ENCODE measurements around the gene PRPF18. TPM values are rescaled to one million over a fixed set of nuclear protein-coding genes. Genes with fewer than 3 reads are reported as not detected.
A peak's percentile ranks its signal among the peaks of the same experiment; 100 is the strongest.

Gene PRPF18
- total RNA-seq, 1 experiment from 2014 or later = 51.8 TPM

- no peak for DNase-seq (ENCODE audit: low read depth)
These were observed 17.7 kb downstream of the PRPF18 start for GRCh38 chr10:13604357-13605040.

GRCh38 chr10:13608246-13608853, 21.6 kb downstream of the PRPF18 start:
- peak; percentile 43 for DNase-seq (ENCODE audit: low read depth)

DNA sequence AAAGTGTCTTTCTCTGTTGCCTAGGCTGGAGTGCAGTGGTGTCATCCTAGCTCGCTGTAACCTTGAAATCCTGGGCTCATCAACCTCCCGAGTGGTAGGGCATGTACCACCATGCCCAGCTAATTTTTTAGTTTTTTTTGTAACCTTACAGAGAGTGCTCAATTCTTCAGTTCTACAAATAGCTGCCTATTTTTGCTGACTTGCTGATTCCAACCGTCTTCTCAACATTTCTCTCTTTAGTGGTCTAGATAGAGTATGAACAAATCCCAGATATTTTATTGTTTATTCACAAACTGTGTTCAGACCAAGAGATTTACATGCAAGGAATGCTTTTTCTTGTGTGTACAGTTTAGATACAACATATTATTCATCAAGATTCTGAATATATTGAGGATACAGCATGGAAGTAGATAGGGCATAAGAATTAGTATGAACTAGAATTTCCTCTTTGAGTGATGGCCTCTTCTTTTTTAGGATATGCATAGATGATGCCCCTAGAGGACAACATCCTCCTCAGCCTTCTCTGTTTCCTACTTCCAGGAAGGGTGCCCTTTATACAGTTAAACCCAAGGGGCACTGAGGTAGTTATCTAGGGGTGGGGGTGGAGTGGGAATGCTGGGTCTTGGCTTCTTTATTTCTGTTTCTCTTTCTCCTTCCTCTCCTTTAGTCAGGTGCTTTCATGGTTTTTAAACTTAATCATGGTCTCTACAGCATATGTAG, 26.0 kb downstream of the PRPF18 start:
- DNase-seq (ENCODE audit: low read depth) = no peak

GRCh38 chr10:13613519-13613918, 26.8 kb downstream of the PRPF18 start:
- peak; percentile 59 for DNase-seq (ENCODE audit: low read depth)

DNA sequence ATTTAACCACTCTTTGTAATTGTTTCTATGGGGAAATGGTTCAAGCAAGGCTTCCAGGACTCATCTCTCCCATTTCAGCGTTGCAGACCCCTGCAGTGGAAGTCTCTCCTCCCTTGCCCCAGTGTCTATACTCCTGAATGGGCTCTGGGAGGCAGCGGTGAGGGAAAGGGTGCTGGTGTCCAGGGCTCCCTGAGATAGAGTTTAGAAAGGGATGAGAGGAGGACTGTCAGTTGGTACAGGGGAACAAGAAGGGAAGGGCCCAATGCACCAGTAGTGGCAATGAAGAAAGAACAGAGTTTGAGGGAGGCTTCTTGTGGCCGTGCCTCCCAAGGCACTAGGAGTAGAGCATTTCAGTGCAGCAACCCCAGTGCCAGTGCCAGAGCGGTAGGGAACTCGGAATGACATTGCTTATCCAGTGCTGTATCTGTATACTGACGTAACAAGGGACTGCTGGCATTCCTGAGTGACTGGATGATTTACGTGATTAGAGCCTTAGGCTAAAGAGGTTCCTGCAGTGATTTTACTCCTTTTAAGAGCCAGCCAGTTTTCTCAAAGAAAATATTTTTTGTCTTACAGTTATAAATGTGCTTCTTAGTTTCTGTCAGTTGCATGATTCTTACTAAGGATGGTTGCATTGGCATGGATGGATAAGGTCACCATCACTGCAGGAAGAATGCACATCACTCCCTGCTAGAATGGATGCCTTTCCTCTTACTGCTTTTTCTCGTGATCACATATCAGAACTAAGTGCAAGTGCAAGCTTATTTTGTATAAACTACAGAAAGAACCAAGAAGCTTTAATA, 28.0 kb downstream of the PRPF18 start:
- peak; percentile 94 for DNase-seq (ENCODE audit: low read depth)

DNA sequence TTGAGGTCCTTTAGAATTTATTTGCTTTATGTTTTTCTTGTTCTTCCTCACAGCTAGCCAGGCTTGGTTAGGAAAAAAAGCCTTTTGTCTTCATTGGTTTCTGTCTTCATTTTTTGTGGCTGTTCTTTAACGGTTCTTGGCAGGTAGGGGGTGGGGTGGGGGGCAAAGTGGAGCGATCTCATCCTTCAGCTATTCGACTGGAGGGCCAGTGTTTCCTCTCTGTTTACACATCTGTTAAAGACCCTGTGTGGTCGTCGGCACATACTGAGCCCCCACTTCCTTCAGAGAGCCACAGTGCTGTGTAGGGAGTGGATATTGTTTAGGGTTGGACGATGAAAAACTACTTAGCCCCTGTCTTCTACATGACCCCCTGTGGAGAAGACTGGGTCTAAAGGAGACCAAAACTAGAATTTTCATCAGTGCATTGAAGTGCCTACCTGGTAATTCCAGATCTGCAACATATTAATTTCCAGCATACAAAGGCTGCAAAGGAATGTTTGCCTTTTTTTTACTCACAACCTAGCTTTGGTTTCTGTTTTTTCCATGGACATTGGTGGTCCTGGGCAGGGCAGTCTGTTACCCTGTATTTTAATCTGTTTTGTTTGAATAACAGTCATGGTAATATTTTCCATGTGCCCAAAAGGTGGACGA, 29.0 kb downstream of the PRPF18 start:
- DNase-seq (ENCODE audit: low read depth) = no peak

- no peak for DNase-seq (ENCODE audit: low read depth)
These were observed 30.4 kb downstream of the PRPF18 start for GRCh38 chr10:13617116-13617515.

DNA sequence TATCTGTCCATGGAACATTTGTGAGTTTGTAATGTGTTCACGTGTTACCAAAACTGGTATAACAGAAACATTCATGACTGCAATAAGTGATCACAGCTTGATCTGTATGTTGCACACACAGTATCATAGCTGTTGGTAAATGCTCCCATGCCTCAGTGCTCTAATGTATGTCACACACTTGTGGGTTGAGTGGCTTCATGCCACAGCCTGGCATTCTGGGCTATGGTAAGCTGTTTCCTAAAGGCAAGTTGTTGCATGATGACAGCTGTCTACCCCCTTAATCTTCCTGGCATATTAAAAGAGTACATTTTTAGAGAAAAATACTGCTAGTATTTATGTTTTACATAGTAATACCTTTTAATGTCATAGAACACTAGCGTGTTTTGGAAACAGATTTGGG, 35.2 kb downstream of the PRPF18 start:
- DNase-seq (ENCODE audit: low read depth) = no peak

DNA sequence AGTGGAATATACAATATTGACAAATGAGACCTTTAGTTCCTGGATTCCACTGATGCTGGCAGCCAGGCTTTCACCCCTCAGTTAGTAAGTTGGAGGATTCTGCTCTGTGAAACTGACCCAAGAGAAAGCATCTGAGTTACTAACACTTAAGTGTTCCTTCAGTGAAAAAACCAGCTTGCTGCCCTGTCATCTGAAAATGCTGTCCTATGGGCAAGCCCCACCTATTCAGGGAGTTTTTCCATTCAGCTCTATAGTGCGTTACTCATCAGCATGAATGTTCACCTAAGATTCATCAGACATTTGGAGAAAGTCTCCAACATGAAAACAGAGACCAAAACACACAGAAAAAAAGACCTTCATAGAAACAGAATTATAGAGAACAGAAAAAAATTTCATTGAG, 37.9 kb downstream of the PRPF18 start:
- no peak for DNase-seq (ENCODE audit: low read depth)

- no peak for DNase-seq (ENCODE audit: low read depth)
These were observed 40.9 kb downstream of the PRPF18 start for GRCh38 chr10:13627459-13628310.

GRCh38 chr10:13628661-13629060, 41.9 kb downstream of the PRPF18 start:
- no peak for DNase-seq (ENCODE audit: low read depth)

DNA sequence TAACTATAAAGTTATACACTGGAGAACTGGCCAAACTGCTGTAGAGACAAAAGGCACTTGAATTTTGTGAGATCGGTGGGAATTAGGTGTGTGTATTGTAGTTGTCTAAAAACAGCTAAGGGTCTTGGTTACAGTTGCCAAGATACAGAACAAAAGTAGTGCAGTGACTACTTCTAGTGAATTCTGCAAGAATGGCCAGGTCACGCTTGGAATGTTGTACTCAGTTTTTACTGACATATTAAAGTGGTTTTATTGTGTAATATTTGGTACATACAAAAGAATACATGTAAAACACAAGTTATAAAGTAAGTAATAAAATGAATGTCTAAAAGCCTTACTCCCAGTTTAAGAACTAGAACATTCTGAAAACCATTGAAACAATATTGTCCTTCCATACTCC, 42.4 kb downstream of the PRPF18 start:
- DNase-seq (ENCODE audit: low read depth) = no peak

- no peak for DNase-seq (ENCODE audit: low read depth)
These were observed 43.5 kb downstream of the PRPF18 start for GRCh38 chr10:13630231-13630630.

GRCh38 chr10:13631594-13631993, 44.8 kb downstream of the PRPF18 start:
- DNase-seq (ENCODE audit: low read depth) = no peak

DNA sequence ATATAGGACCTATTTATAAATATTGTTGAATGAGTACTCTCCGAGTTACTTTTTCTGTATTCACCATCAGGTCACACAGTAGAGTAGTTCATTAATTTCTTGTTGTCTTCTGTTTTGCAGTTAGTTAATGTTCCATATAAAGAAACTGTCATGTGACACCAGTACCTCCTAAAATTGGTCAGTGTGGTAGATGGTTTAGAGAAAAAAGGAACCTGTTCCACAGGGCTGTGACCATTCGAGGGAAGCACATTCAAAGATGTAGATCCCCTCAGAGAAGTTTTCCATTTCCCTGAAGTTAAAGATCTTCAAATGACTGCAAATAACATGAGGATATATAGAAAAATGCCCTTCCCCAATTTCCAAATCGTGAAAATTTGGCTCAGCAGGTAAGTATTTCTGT, 45.7 kb downstream of the PRPF18 start:
- no peak for DNase-seq (ENCODE audit: low read depth)

DNA sequence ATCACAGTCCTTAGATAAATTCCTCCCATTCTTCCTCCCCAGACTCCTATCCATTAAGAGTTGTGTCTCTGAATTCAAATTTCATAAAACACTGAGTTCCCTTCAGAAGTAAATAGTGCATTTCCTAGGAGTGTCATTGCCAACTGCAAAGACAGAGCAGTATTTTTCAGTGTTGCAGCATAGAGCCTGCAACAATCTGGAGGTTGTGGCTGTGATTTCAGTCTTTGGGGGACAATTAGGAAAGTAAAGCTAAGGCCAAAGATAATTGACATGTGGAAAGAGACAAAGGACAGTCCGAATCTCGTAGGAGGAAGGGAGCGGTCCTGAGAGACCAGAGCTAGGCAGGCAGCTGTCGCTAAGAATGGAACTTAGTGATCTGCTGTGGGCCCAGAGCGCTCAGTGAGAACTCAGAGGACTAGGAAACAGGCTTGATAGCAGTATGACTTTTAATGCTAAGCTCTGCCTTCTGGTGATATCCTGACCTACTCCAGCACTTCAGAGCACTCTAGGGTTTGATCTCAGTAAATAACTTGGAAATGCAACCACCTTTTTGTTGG, 46.2 kb downstream of the PRPF18 start:
- DNase-seq (ENCODE audit: low read depth) = no peak

DNA sequence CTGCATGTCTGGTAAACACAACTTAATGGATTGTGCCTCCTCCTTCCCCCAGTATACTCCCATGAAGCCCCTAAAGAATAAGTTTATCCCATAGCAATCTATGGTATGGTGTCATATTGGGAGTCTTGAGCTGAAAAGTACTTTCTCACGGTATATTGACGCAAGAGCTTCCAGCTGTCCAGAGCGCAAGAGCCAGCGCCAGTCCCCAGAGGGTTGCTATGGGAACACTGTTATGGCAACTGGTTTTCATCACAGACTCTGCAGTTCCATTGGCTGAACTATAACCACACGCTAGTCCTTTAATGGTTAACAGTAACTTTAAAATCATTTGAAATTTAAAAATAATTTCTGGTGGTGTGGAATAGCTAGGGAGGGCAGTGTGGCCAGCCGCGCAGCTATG, 46.9 kb downstream of the PRPF18 start:
- no peak for DNase-seq (ENCODE audit: low read depth)

- no peak for DNase-seq (ENCODE audit: low read depth)
These were observed 47.4 kb downstream of the PRPF18 start for GRCh38 chr10:13634207-13634606.

DNA sequence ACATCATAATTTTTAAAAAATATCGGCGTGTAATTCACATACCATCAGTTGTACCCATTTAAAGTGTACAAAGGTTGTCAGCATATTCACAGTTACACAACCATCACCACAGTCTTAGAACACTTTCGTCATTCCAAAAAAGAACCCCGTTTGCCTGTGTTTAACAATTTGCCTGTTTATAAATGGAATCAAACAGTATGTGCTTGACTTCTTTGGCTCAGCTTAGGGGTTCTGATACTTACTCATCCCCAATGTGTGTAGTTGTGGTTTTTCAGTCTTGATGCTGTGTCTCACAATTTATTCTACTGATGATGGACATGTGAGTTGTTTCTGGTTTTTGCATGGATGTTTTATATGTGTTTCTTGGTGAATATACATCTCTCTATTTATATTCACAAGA, 50.0 kb downstream of the PRPF18 start:
- DNase-seq (ENCODE audit: low read depth) = no peak

DNA sequence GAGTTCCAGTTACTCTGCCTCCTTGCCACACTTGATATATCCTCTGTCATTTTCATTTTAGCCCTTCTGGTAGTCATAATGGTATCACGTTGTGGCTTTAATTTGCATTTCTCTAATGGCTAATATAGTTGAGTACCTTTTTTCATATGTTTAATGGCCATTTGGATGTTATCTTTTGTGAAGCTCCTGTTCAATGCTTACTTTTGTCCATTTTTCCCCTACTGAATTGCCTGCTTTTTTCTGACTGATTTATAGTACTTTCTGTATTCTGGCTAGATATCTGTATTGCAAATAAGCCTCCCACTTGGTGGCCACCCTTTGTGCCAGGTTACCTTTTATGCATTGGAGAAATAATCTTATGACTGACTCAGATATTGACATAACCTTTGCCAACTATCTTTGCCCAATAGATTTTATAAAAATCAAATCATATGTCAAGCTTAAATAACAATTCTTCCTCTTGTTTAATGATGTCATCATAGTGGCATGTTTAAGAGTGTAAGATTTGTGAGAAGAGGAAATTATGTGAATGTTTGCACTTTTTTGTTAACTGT, 50.6 kb downstream of the PRPF18 start:
- DNase-seq (ENCODE audit: low read depth) = no peak
